Uterus (tissue), 2 donors: ENCODE measurements around the gene IRF5.

Source experiments
- POLR2A ChIP-seq, 2 donors: fragments of 450-650 bp; IDR thresholded peaks; one replicate each; pipeline ENCODE4 v1.6.1; 2016; ENCODE audit warnings: antibody characterized with exemption in 2 of 2, mild to moderate bottlenecking in 1 of 2, moderate library complexity in 1 of 2
- TF ChIP-seq, protein P1 (sequence below), 4 experiments: fragments of 200-600 bp in 2 of 4; fragments of 450-650 bp in 2 of 4; sonication (generic) in 2 of 4; IDR thresholded peaks; one replicate each; pipeline ENCODE4 v1.5.1; 2016 to 2019; ENCODE audit warnings: antibody characterized with exemption in 4 of 4, mild to moderate bottlenecking in 2 of 4, moderate library complexity in 1 of 4

DNA sequence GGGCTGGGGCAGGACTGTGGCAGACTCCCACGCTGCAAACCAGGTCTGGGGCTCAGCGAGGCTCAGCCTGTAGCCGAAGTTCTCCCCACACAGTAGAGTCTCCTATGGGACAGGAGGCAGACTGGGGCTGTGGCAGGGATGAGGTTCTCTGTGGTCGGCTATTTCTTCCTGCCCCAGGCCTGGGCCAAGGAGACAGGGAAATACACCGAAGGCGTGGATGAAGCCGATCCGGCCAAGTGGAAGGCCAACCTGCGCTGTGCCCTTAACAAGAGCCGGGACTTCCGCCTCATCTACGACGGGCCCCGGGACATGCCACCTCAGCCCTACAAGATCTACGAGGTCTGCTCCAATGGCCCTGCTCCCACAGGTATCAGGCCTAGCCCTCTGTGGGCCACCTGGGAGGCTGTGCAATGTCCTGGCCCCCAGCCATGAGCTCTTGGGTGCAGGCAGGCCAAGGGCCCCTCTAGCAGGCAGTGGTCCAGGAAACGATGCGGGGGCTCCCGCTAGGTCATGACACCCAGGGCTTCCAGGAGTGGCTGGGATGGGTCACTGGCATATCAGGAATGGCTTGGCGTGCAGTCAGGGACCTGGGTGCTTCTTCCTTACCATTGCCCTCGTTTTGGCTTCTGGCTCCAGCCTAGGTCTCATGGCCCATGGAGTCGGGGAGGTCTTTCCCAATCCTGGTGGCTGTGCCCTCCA is 8.1 kb downstream of the IRF5 start:
- TF ChIP-seq, protein P1, sequence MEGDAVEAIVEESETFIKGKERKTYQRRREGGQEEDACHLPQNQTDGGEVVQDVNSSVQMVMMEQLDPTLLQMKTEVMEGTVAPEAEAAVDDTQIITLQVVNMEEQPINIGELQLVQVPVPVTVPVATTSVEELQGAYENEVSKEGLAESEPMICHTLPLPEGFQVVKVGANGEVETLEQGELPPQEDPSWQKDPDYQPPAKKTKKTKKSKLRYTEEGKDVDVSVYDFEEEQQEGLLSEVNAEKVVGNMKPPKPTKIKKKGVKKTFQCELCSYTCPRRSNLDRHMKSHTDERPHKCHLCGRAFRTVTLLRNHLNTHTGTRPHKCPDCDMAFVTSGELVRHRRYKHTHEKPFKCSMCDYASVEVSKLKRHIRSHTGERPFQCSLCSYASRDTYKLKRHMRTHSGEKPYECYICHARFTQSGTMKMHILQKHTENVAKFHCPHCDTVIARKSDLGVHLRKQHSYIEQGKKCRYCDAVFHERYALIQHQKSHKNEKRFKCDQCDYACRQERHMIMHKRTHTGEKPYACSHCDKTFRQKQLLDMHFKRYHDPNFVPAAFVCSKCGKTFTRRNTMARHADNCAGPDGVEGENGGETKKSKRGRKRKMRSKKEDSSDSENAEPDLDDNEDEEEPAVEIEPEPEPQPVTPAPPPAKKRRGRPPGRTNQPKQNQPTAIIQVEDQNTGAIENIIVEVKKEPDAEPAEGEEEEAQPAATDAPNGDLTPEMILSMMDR (IDR thresholded peaks at IDR 0.05): no peak
- no peak for TF ChIP-seq POLR2A (IDR thresholded peaks at IDR 0.05)
